PC-9 (cell line): ENCODE data around the gene P2RX7. TPM values are rescaled to one million over a fixed set of nuclear protein-coding genes. Genes with fewer than 3 reads are reported as not detected.

ENCODE experiments used
- BruUV-seq: library from RNA; stranded (reverse); fragments of 400-500 nt; replicated peaks from 2 replicates; lab custom pipeline; 2021; lab: Mats Ljungman, UMichigan
- CTCF ChIA-PET: fragments of 300-600 bp; sonication (Branson Sonifier 250); formaldehyde crosslinking; loops from one replicate; lab custom pipeline; 2022; ENCODE audit warnings: antibody characterized with exemption; lab: Charles Lee
- POLR2A ChIA-PET: fragments of 300-600 bp; sonication (Branson Sonifier 250); formaldehyde crosslinking; loops from one replicate; lab custom pipeline; 2022; ENCODE audit warnings: antibody characterized with exemption; ENCODE audit not compliant: unreplicated experiment; lab: Charles Lee
- DNase-seq, 2 experiments: peaks; one replicate each; pipeline versions ENCODE4 v3.0.0 to v3.0.0-alpha.2; 2015 to 2022; ENCODE audit warnings: mixed read lengths in 1 of 2
- H2AFZ ChIP-seq: fragments of 200-600 bp; sonication (generic); 2 replicates; pipeline ENCODE4 v1.8.1; 2017; ENCODE audit warnings: antibody characterized with exemption
- H3F3A ChIP-seq: fragments of 200-600 bp; sonication (generic); 2 replicates; pipeline ENCODE4 v1.8.1; 2017; ENCODE audit warnings: antibody characterized with exemption, mild to moderate bottlenecking, low read depth; ENCODE audit not compliant: insufficient read depth
- H3K27ac ChIP-seq: fragments of 200-600 bp; sonication (generic); 2 replicates; pipeline ENCODE4 v1.6.1; 2016; ENCODE audit warnings: mixed run types
- H3K27me3 ChIP-seq: fragments of 200-600 bp; sonication (generic); 2 replicates; pipeline ENCODE4 v1.6.1; 2016; ENCODE audit warnings: low read depth, mixed run types; ENCODE audit not compliant: insufficient read depth
- H3K36me3 ChIP-seq: fragments of 200-600 bp; sonication (generic); 2 replicates; pipeline ENCODE4 v1.6.1; 2016; ENCODE audit warnings: low read depth, mixed run types
- H3K4me1 ChIP-seq: fragments of 200-600 bp; sonication (generic); replicated peaks from 2 replicates; pipeline ENCODE4 v1.6.1; 2016; ENCODE audit warnings: mixed run types; ENCODE audit not compliant: insufficient read depth
- H3K4me2 ChIP-seq: fragments of 200-600 bp; sonication (generic); 2 replicates; pipeline ENCODE4 v1.6.1; 2017; ENCODE audit warnings: mixed run types
- H3K4me3 ChIP-seq: fragments of 200-600 bp; sonication (generic); 2 replicates; pipeline ENCODE4 v1.6.1; 2016; ENCODE audit warnings: mixed run types
- H3K79me2 ChIP-seq: fragments of 200-600 bp; sonication (generic); 2 replicates; pipeline ENCODE4 v1.6.1; 2017; ENCODE audit warnings: low read depth, mixed run types
- H3K9me2 ChIP-seq: fragments of 200-600 bp; sonication (generic); 2 replicates; pipeline ENCODE4 v1.8.1; 2017; ENCODE audit warnings: mild to moderate bottlenecking; ENCODE audit not compliant: insufficient read depth
- H3K9me3 ChIP-seq: fragments of 200-600 bp; sonication (generic); 2 replicates; pipeline ENCODE4 v1.8.1; 2016; ENCODE audit warnings: low read depth; ENCODE audit not compliant: insufficient read depth
- H4K20me1 ChIP-seq: fragments of 200-600 bp; sonication (generic); 2 replicates; pipeline ENCODE4 v1.8.1; 2017; ENCODE audit not compliant: insufficient read depth
- CTCF ChIP-seq: fragments of 200-600 bp; sonication (generic); conservative IDR thresholded peaks from 2 replicates; pipeline ENCODE4 v1.6.1; 2017; ENCODE audit warnings: mixed run types, antibody characterized with exemption, mild to moderate bottlenecking, moderate library complexity
- EZH2 ChIP-seq: fragments of 200-600 bp; sonication (generic); IDR thresholded peaks from 2 replicates; pipeline ENCODE4 v1.8.0; 2017; ENCODE audit warnings: antibody characterized with exemption, low read depth
- intact Hi-C: fragments of 100-400 bp; cut with micrococcal nuclease; formaldehyde crosslinking; loops from one replicate; pipeline ENCODE4 v1.10.0; 2022; ENCODE audit not compliant: unreplicated experiment
- total RNA-seq: library from RNA; stranded (reverse); gene quantifications from 2 replicates; pipeline ENCODE4 v1.2.3, GENCODE V29; 2021

The P2RX7 gene
- total RNA-seq, 1 experiment from 2014 or later: 3.2 TPM

GRCh38 chr12:121137512-121137911 lies 4.8 kb downstream of the P2RX7 start:
- Histone ChIP-seq H2AFZ (no peak overlapping the region), H3K27me3 (no peaks in the 10 kb centered on the region), H3K9me3 (no peaks in the 10 kb centered on the region), H3K36me3 (no peaks in the 10 kb centered on the region), H3K27ac (no peak overlapping the region), H3K4me1 (peaks cover 18% of the 10 kb centered on the region), H3K4me3 (no peak overlapping the region), H3K9me2 (no peaks in the 10 kb centered on the region), H3K79me2 (no peaks in the 10 kb centered on the region), H4K20me1 (no peaks in the 10 kb centered on the region), H3F3A (peaks cover 12% of the 10 kb centered on the region), H3K4me2 (no peak overlapping the region)
- CTCF ChIA-PET: no interaction called here
- POLR2A ChIA-PET: interaction anchor here (0.6 kb wide), 1 partner anchor 47 kb away, joined by 7 read pairs; no protein-coding TSS in a partner anchor
- no peak for DNase-seq
- TF ChIP-seq CTCF: no peak
- no peak for TF ChIP-seq EZH2
- intact Hi-C loops: no loop called here
- no TSS peak for BruUV-seq

- Histone ChIP-seq H3K9me2 (no peaks in the 10 kb centered on the region), H3K4me3 (no peak overlapping the region), H3K79me2 (no peaks in the 10 kb centered on the region), H3K27me3 (no peaks in the 10 kb centered on the region), H3K4me2 (no peak overlapping the region), H3K4me1 (peaks cover 11% of the 10 kb centered on the region), H3K36me3 (no peaks in the 10 kb centered on the region), H3K9me3 (no peaks in the 10 kb centered on the region), H2AFZ (no peak overlapping the region), H3K27ac (no peak overlapping the region), H4K20me1 (no peaks in the 10 kb centered on the region), H3F3A (peaks cover 8% of the 10 kb centered on the region)
- ChIA-PET CTCF (no interaction called here), POLR2A (no interaction called here)
- TF ChIP-seq CTCF: no peak
- no peak for TF ChIP-seq EZH2
- no TSS peak for BruUV-seq
- intact Hi-C loops: no loop called here
- DNase-seq: no peak
Measured at GRCh38 chr12:121138284-121138683, 5.6 kb downstream of the P2RX7 start.

GRCh38 chr12:121139286-121139685 lies 6.6 kb downstream of the P2RX7 start:
- Histone ChIP-seq H2AFZ (no peak overlapping the region), H3K27me3 (no peaks in the 10 kb centered on the region), H3F3A (no peaks in the 10 kb centered on the region), H4K20me1 (no peaks in the 10 kb centered on the region), H3K4me3 (no peak overlapping the region), H3K4me2 (no peak overlapping the region), H3K9me2 (no peaks in the 10 kb centered on the region), H3K9me3 (no peaks in the 10 kb centered on the region), H3K79me2 (no peaks in the 10 kb centered on the region), H3K27ac (no peak overlapping the region), H3K4me1 (peaks cover 10% of the 10 kb centered on the region), H3K36me3 (no peaks in the 10 kb centered on the region)
- ChIA-PET POLR2A (no interaction called here), CTCF (no interaction called here)
- intact Hi-C loops: no loop called here
- DNase-seq: no peak
- BruUV-seq: no TSS peak
- no peak for TF ChIP-seq EZH2
- TF ChIP-seq CTCF: no peak
